K562 treated with DMSO at 1 percent for 48 hours (cell line): Measurements from ENCODE around the gene NUB1. TPM values are rescaled to one million over a fixed set of nuclear protein-coding genes. Genes with fewer than 3 reads are reported as not detected.

Experiments
- total RNA-seq: library from RNA; unstranded; fragments of 300-600 nt; gene quantifications from 2 replicates; pipeline ENCODE4 v1.2.3, GENCODE V29; 2022; ENCODE audit warnings: low replicate concordance; ENCODE audit errors: extremely low read depth

NUB1 gene
- not detected in 2 replicates for total RNA-seq

GRCh38 chr7:151341357-151342101 lies at the start of gene NUB1:
NUB1 (plus strand) TSS chr7:151341812; CDS start chr7:151345350, 3,538 bp downstream.

GRCh38 chr7:151409667-151410404 lies 68.2 kb downstream of the NUB1 start, which contains the start of gene WDR86:
WDR86 (minus strand) TSS chr7:151410038; CDS start chr7:151409589, 449 bp downstream.

Other genes with a start within 250 kb of the NUB1 start
- gene GBX1, start 174.1 kb upstream of the NUB1 start, total RNA-seq, result not detected in 2 replicates
- not detected in 2 replicates for gene ASB10, start 154.6 kb upstream of the NUB1 start, total RNA-seq
- not detected in 2 replicates for gene H2BK1, start 131.3 kb upstream of the NUB1 start, total RNA-seq
- not detected in 2 replicates for gene ABCF2, start 114.6 kb upstream of the NUB1 start, total RNA-seq
- not detected in 2 replicates for gene CHPF2, start 109.3 kb upstream of the NUB1 start, total RNA-seq
- gene SMARCD3, start 93.1 kb upstream of the NUB1 start, total RNA-seq, result not detected in 2 replicates
- gene WDR86, start 68.2 kb downstream of the NUB1 start, total RNA-seq, result not detected in 2 replicates
- gene CRYGN, start 98.3 kb downstream of the NUB1 start, total RNA-seq, result not detected in 2 replicates
- gene RHEB, start 178.1 kb downstream of the NUB1 start, total RNA-seq, result not detected in 2 replicates